ENCODE data around the gene AUP1.

Gene AUP1

DNA sequence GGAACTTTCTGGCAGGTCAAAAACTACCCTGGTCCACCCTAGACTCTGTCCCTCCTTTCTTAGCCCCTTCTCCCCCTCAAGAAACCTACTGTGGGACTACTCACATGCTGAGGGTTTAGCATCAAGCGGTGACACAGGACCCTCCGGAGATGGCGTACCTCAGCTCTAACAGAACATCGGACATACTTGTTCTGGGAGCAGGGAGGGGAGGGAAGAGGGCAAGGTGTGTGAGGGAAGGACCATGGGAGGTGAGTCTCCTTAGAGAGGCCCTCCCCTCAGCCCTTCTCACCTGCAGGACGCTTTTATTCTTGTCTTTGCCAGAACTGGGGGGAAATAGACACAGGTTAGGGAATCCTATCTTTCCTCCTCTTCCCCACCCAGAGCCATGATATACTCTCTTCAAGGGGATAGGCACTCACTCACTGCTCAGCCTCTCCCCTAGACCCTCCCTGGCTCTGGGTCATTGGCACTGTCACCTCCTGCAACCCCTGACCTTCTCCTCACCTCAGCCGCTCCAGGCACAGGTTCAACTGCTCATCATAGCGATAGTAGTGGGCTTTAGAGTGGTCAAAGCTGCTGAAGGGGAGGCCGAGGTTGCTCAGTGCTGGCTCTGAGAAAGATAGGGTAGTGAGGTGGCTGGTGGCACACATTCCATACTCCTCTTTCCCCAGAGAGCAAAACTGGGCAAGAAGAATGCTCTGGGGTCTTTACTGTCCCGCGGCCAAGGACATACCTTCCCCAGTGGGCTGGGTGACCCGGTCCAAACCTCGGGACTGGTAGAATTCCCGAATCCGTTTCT lies 23.9 kb downstream of the AUP1 start:
- DNase-seq (ENCODE audit: low read depth): no peak
- Histone ChIP-seq H3K36me3 (ENCODE audit: control insufficient read depth, insufficient read depth, low read length, severe bottlenecking) (peaks cover 18% of the 10 kb centered on the region), H3K4me3 (ENCODE audit: low read length) (peak overlapping the region; percentile 96)

DNA sequence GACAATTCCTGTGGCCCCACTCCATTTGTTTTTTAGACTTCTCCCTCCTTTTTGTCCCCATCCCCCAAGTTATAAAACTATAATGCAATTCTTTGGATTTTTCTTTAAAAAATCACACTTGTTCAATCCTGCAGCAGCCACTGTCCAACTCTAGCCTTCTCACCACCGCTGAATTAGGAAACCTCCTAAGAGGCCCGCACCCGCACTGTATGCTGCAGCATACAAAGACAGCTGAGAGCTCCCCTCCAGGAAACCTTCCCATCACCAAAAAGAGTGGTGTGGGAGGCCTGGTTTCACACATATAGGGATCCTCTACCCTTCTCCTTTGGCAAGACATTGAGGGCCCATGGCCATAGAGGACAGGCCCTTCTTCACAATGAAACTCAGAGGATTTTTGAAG lies 24.9 kb downstream of the AUP1 start:
- H3K4me3 ChIP-seq (ENCODE audit: low read length): peak overlapping the region; percentile 96

More for the DNA sequence above, 23.9 kb downstream of the AUP1 start:
- no peaks in the 10 kb centered on the region for H3K9me3 ChIP-seq (ENCODE audit: control insufficient read depth, low read length)
- peaks cover 44% of the 10 kb centered on the region for H3K4me1 ChIP-seq (ENCODE audit: control insufficient read depth, insufficient read depth, low read length)
- H3K9ac ChIP-seq (ENCODE audit: low read length): peak overlapping the region; percentile 94
- peaks cover 4% of the 10 kb centered on the region for H3K27me3 ChIP-seq (replicated peaks; ENCODE audit: control insufficient read depth, insufficient read depth, low read length)

DNA sequence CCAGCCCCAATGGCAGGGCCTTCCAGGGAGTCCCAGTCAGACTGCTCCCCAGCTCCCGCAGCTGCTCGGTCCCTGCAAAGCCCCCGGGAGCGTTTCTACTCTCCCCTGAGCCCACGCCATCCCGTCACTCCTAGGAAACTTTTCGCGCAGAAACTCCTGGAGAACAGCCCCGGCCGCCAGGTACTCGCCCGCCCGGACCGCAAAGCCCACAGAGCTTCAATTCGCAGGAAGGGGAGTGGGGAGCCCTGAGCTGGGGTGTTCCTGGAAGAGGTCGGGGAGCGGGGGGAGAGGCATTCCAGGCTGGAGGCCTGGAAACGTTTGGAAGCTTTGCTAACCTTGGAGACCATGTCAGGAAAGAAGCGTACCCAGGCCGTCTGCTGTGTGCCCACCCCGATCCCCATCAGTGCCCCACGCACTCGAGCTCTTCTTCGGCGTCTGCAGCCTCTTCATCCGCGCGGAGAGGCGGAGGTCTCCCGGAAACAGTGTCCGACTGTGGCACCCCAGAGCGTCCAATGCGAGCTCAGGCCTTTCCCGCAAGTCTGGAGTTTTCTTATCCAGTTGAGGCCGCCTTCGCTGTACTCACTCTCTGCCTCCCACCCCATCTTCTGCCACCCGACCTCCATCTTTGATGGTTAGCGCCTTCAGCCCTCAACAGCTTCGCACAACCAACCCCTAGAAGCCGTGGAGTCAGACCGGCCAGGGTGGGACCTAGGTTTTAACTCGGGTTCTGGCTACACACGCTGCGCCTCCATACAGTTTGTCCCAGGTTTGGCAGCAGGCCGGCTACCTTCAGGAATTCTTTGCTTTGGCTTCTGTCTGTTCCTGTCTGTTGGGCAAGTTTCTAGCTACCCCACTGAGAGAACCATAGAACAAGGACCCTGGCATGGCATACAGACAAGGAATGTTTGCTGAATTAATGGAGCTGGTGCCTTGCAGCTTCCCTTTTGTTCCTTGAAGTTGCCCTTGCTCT lies 25.7 kb downstream of the AUP1 start:
- Histone ChIP-seq H3K4me1 (ENCODE audit: control insufficient read depth, insufficient read depth, low read length) (peaks cover 49% of the 10 kb centered on the region), H3K9me3 (ENCODE audit: control insufficient read depth, low read length) (no peaks in the 10 kb centered on the region), H3K36me3 (ENCODE audit: control insufficient read depth, insufficient read depth, low read length, severe bottlenecking) (peaks cover 18% of the 10 kb centered on the region), H3K9ac (ENCODE audit: low read length) (peak overlapping the region; percentile 94), H3K27me3 (replicated peaks; ENCODE audit: control insufficient read depth, insufficient read depth, low read length) (no peaks in the 10 kb centered on the region), H3K4me3 (ENCODE audit: low read length) (peak overlapping the region; percentile 96)
- DNase-seq (ENCODE audit: low read depth): peak; percentile 14

More for the DNA sequence above, 24.9 kb downstream of the AUP1 start:
- Histone ChIP-seq H3K9ac (ENCODE audit: low read length) (peak overlapping the region; percentile 94), H3K9me3 (ENCODE audit: control insufficient read depth, low read length) (no peaks in the 10 kb centered on the region), H3K4me1 (ENCODE audit: control insufficient read depth, insufficient read depth, low read length) (peaks cover 44% of the 10 kb centered on the region), H3K27me3 (replicated peaks; ENCODE audit: control insufficient read depth, insufficient read depth, low read length) (no peaks in the 10 kb centered on the region), H3K36me3 (ENCODE audit: control insufficient read depth, insufficient read depth, low read length, severe bottlenecking) (peaks cover 18% of the 10 kb centered on the region)
- DNase-seq (ENCODE audit: low read depth): peak; percentile 5

DNA sequence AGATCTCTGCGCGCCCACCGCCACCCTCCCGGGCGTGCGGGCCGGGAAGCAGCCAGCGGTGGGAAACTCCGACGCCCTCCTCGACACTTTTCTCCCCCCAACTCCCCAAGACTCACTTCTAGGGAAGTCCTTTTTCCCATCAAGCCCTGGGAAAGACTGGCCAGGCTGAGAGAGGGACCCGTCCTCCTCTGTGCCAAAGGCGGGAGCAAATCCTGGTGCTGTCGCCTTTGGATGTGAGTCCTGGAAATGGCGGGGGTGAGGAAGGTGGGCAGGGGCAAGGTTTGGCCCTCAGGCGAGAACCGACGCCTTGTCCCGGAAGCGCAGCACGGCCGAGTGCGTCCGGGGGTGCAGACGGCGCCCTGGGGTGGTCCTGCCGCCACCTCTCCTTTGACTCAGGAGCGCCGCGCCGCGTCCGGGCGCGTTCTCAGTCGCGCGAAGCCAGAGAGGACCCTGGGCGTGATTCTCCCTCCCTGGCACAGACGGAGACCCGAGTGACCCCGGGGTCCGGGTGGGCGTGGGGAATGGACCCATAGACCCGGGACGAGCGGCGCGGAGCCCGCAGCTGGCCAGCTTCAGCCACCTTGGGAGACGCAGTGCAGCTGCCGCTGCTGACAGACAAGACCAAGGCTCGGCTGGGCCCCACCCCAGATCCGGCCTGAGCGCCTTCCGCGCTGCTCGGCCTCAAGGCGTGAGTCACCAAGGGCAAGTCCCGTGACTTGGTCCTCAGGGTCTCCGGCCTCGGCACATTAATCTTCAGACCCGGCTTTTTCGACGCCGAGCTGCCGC lies 26.6 kb downstream of the AUP1 start:
- Histone ChIP-seq H3K9ac (ENCODE audit: low read length) (peak overlapping the region; percentile 94), H3K36me3 (ENCODE audit: control insufficient read depth, insufficient read depth, low read length, severe bottlenecking) (peaks cover 18% of the 10 kb centered on the region), H3K27me3 (replicated peaks; ENCODE audit: control insufficient read depth, insufficient read depth, low read length) (no peaks in the 10 kb centered on the region), H3K9me3 (ENCODE audit: control insufficient read depth, low read length) (no peaks in the 10 kb centered on the region), H3K4me1 (ENCODE audit: control insufficient read depth, insufficient read depth, low read length) (peaks cover 53% of the 10 kb centered on the region), H3K4me3 (ENCODE audit: low read length) (peak overlapping the region; percentile 96)
- peak; percentile 91 for DNase-seq (ENCODE audit: low read depth)

DNA sequence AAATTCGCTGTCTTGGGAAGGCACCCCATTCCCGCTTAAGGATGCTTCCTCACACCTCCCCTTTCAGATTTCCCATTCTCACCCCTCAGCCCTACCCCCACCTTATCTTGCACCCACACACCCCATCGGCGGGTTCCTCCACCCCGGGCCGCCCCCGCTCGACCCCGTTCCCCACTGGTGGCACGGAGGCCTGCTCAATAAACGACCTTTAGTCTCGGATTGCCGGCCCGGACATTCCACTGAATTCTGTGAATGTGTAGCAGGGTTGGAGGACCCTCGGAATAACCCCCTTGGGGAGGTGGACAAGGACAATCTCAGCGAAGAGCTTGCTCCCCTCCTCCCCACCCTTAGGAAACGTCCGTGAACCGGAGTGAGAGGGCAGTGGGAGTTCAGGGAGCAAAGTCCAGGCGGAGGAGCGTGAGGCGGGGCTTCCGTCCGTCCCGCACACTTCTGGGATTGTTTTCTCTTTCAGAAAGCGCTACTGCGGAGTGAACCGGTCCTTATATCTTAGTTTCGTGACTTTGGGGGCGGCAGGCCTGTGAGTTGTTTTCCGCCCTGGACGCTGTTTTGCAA lies 27.3 kb downstream of the AUP1 start:
- peak overlapping the region; percentile 96 for H3K4me3 ChIP-seq (ENCODE audit: low read length)

DNA sequence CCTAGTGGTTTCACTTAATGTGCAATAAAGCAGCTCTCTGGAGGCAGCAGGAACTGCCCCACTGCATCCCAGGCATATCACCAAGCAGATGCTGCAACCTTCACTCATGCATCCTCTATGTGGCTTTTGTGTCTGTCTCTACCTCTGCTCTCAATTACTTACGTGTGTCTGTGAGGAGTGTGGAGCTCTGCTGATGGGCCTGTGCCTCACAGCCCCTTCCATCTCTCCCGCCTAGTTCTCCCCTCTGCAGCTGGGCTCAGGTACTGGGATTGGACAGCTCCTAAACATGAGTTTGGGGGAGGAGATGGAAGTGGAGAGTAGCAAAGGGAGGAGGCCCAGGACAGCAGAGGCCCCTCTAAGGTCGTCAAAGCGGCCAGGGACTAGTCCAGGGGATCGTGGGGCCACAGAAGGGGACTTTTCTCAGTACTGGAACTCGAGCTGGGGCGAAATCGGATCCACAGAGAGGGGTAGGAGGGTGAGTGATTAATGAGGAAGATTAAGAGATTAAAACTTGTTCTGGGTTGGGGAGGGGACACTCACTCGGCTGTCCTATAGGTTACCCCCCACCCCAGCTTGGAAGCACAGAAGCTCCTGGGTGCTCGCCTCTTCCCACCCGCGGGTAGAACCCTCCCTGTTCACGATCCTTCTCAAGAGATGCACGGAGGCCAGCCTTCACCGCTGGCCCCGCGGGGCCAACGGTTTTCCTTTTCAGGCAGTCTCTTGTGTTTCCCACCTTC lies 28.0 kb downstream of the AUP1 start:
- H3K9me3 ChIP-seq (ENCODE audit: control insufficient read depth, low read length): no peaks in the 10 kb centered on the region
- H3K4me3 ChIP-seq (ENCODE audit: low read length): peak overlapping the region; percentile 96
- H3K27me3 ChIP-seq (replicated peaks; ENCODE audit: control insufficient read depth, insufficient read depth, low read length): no peaks in the 10 kb centered on the region
- peaks cover 18% of the 10 kb centered on the region for H3K36me3 ChIP-seq (ENCODE audit: control insufficient read depth, insufficient read depth, low read length, severe bottlenecking)
- DNase-seq (ENCODE audit: low read depth): no peak
- H3K4me1 ChIP-seq (ENCODE audit: control insufficient read depth, insufficient read depth, low read length): peaks cover 53% of the 10 kb centered on the region
- peak overlapping the region; percentile 94 for H3K9ac ChIP-seq (ENCODE audit: low read length)

More for the DNA sequence above, 27.3 kb downstream of the AUP1 start:
- peak overlapping the region; percentile 94 for H3K9ac ChIP-seq (ENCODE audit: low read length)
- no peaks in the 10 kb centered on the region for H3K9me3 ChIP-seq (ENCODE audit: control insufficient read depth, low read length)
- H3K4me1 ChIP-seq (ENCODE audit: control insufficient read depth, insufficient read depth, low read length): peaks cover 58% of the 10 kb centered on the region
- no peaks in the 10 kb centered on the region for H3K27me3 ChIP-seq (replicated peaks; ENCODE audit: control insufficient read depth, insufficient read depth, low read length)
- peaks cover 18% of the 10 kb centered on the region for H3K36me3 ChIP-seq (ENCODE audit: control insufficient read depth, insufficient read depth, low read length, severe bottlenecking)
- DNase-seq (ENCODE audit: low read depth): no peak

DNA sequence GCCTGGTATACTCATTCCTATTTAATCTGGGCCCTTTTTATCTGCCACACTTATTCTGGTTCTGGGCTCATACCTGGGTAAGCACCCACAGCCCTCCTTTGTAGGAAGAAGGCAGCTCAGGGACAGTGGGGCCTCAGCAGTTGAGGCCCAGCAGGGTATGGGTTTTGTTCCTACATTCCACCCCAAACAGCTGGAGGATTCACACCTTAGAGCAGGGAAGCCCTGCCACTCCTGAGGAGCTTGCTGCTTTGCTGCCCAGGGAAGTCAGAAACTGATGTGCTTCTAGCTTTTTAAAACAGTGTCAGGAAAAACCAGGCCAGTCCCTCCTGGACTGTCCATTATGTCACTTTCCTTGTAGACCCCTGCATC lies 28.9 kb downstream of the AUP1 start:
- Histone ChIP-seq H3K4me3 (ENCODE audit: low read length) (no peak overlapping the region), H3K27me3 (replicated peaks; ENCODE audit: control insufficient read depth, insufficient read depth, low read length) (no peaks in the 10 kb centered on the region), H3K36me3 (ENCODE audit: control insufficient read depth, insufficient read depth, low read length, severe bottlenecking) (peaks cover 12% of the 10 kb centered on the region), H3K4me1 (ENCODE audit: control insufficient read depth, insufficient read depth, low read length) (peaks cover 44% of the 10 kb centered on the region), H3K9me3 (ENCODE audit: control insufficient read depth, low read length) (no peaks in the 10 kb centered on the region), H3K9ac (ENCODE audit: low read length) (no peak overlapping the region)
- no peak for DNase-seq (ENCODE audit: low read depth)

DNA sequence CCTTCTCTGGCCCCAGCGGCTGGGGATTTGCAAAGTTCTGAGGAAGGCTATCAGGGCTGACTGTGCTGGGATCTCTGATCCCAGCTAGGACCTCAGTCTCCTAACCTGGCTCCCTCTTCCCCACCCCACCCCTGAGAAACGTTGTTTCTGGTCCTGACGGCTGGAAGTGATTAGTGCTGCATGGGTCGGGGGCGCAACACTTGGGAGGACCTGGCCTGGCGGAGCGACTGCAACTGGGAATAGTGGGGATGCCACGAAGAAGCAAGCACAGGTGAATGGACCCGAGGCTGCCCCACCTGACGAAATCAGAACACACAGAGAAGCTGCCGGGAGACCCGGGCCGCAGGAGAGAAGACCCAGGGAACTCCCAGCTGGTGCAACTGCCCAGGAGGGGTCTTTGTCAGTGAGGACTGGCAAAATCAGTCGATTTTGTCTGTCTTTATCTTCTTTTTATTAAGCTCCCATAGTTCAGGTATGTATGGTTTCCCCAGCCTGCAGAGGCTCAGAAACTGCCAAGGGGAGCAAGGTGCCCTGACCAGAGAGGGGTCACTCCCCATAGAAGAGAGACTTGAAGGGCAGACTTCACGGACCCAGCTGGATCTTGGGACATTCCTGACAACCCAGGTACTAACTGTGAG lies 29.4 kb downstream of the AUP1 start:
- H3K4me3 ChIP-seq (ENCODE audit: low read length): peak overlapping the region; percentile 71
- H3K36me3 ChIP-seq (ENCODE audit: control insufficient read depth, insufficient read depth, low read length, severe bottlenecking): peaks cover 7% of the 10 kb centered on the region
- no peaks in the 10 kb centered on the region for H3K27me3 ChIP-seq (replicated peaks; ENCODE audit: control insufficient read depth, insufficient read depth, low read length)
- no peaks in the 10 kb centered on the region for H3K9me3 ChIP-seq (ENCODE audit: control insufficient read depth, low read length)
- peak overlapping the region; percentile 58 for H3K9ac ChIP-seq (ENCODE audit: low read length)
- no peak for DNase-seq (ENCODE audit: low read depth)
- peaks cover 39% of the 10 kb centered on the region for H3K4me1 ChIP-seq (ENCODE audit: control insufficient read depth, insufficient read depth, low read length)

DNA sequence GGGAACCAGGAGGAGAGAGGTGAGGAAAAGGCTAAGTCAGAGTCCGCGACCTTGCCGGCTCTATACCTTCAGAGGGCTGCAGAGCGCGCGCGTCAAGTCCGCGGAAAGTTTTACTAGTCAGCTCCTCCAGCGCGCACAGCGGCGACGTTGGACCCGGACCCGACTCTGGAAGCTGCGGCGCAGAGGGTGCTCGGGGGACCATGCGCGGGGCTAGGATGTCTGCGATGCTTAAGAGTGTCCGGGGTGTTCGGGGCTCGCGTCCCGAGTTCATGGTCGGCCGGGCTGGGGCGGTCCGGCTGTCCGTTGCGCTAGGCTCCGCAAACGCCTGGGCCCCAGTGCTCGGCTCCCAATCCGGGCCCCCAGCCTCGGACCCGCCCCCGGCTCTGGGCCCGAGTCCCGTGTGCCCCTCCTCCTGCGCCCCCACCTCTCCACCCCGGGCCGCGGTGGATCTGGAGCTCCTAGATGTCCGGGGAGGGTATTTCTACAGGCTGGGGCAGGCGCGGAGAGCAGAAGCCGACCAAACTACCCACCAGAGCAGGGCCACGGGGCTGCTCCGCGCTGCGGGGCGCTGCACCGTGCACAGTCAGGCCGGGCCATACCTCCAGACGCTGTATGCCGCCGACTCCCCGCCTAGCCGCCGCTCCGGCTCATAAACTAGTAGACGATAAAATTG lies 30.1 kb downstream of the AUP1 start, which contains the start of gene LBX2:
TSS of gene LBX2 (minus strand) at position 337 of the 673 bp plus-strand sequence. CDS start at position 271, 66 bp downstream.
- Histone ChIP-seq H3K36me3 (ENCODE audit: control insufficient read depth, insufficient read depth, low read length, severe bottlenecking) (peaks cover under 1% of the 10 kb centered on the region), H3K27me3 (replicated peaks; ENCODE audit: control insufficient read depth, insufficient read depth, low read length) (no peaks in the 10 kb centered on the region), H3K4me3 (ENCODE audit: low read length) (peak within 1 kb of the TSS; percentile 71), H3K4me1 (ENCODE audit: control insufficient read depth, insufficient read depth, low read length) (peaks cover 32% of the 10 kb centered on the region), H3K9ac (ENCODE audit: low read length) (peak within 1 kb of the TSS; percentile 58), H3K9me3 (ENCODE audit: control insufficient read depth, low read length) (no peaks in the 10 kb centered on the region)
- peak; percentile 58 for DNase-seq (ENCODE audit: low read depth)
